NCI-H82 (cell line): Measurements from ENCODE around the gene OR2J2.
"Not testable (repeated sequence)": the region's sequence is repeated elsewhere in the genome, so short reads cannot be mapped to it uniquely, and the experiment has no call there.

ENCODE experiments used
- DNase-seq: peaks from one replicate; lab custom pipeline; 2025; lab: John Stamatoyannopoulos, UW

OR2J2 gene

DNA sequence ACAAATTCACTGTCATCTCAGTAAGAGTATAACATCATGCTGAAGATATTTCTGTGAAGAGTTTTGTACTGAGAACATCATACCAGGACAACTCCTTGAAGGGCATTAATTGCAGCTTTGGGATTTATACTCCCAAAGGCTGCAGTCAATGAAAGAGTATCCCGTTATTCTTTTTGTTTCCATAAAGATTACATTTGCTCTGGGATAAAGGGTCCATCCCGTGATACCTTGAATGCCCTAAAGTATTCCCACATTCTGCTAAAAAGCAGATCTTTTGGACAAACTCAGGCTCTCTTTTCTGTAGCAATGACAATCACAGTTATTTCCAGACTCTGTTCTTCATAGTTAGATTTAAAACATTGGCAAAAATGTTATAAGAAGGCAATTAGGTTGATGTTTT, at the start of gene OR2J2:
TSS of gene OR2J2 (plus strand) at position 301 of the 400 bp plus-strand sequence. CDS start 2,729 bp downstream, outside the sequence.
- not testable (repeated sequence) for DNase-seq

DNA sequence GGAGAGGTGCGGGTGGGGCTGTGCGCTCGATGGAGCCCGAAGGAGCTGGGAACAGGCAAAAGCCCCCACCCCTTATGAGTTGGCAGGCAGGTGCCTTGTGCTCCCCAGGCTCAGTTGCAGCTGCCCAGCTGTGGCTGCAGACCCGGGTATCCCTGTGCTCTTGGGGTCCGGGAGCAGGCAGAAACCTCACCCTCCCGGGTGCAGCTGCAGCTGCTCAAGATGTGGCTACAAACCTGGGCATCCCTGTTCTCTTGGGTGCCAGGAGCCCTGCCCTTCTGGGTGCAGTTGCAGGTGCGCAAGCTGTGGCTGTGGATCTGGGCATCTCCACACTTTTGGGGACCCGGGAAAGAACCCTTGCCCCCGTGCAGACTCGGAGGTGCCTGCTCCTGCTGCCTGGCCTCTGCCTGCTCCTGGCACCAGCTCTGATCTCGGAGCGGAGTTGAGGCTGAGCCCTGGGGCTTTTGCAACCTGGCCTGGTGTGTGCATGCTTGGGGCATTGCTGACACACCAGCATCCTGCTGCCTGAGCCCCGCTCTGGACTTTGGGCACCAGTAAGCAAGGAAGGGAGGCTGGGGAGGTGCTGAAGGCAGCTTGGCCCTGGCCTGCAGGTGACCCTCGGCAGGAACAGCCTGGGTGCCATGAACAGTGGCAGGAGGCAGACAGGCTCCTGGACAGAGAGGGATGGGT, 41.2 kb upstream of the OR2J2 start:
- DNase-seq: no peak

DNA sequence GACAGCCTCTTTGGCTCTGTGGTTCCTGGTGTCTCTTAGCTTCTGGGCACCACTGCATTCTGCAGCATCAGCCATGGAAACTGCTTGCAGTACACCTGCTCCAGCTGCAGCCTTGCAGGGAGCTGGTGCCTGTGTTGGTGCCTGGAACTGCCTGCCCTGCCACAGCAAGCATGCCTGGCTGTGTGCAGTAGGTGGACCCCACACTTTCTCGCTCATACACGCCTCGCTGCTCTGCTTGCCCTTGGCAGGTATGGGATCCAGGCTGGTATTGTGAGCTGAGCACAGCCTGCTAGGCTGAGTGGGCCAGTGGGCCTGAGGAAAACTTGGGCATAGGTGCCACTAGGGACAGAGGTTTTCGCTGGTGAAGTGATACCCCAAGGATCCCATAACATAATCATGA, 40.1 kb upstream of the OR2J2 start:
- DNase-seq: no peak

DNA sequence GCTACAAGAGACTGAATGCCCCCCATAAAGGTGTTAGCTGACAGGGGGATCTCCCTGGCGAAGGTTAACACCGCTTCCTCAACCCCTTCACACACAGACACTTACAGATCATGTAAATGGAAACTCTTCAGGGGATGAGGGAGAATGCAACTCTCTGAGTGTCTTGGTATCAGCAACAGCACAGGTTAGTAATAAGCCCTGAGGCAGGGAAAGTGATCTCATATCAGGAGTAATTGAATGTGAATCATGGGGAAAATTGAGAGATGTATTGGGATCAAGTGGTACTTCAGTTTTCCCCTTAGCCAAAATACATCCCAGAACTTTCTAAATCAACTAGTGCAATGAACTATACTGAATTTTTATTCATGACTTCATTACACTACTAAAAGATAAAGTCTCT, 39.0 kb upstream of the OR2J2 start:
- DNase-seq: no peak

DNA sequence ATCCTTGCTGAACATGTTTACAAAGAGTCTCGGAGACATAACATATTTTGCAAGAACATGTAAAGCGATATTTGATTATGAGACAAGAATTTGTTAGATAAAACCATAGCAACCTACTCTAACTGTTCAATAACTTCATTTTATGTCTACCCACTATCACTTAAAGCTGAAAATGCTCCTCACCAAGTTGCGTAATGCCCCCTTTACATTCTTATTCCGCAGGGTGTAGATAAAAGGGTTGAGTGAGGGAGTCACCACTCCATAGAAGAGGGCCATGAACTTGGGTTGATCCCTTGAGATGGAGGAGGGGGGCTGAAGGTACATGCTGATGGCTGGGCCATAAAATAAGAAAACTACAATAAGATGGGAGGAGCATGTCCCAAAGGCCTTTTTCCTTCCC, 33.0 kb upstream of the OR2J2 start:
- DNase-seq: no peak

DNA sequence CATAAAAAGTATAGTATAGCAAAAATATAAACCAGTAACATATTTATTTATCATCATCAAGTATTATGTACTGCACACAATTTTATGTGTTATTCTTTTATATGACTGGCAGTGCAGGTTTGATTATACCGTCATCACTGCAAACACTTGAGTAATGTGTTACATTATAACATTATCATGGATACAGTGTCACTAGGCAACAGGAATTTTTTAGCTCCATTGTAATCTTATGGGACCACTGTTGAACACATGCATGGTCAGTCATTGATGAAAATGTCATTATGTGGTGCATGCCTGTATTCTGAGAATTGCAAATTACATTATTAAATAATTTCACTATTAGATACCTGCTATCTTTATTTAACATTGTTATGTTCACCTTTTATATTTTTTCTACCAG, 29.1 kb upstream of the OR2J2 start:
- DNase-seq: no peak

DNA sequence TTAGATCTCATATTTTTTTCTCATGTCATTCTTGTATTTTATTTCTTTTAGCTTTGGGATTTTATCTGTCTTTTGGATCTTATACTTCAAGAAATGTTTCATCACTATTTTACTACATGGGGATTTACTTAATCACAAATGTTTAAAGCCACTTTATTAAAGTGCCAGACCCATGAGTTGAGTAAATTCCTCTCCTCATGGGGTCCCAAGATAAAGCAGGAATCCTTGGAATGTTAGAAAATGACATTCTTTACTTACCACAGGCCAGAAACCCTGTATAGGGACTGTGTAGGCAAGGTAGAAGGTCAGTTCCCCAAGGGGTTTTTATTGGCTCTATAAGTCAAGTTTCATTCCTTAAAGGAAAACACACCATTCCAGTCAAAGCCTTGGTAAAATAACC, 28.4 kb upstream of the OR2J2 start:
- no peak for DNase-seq

DNA sequence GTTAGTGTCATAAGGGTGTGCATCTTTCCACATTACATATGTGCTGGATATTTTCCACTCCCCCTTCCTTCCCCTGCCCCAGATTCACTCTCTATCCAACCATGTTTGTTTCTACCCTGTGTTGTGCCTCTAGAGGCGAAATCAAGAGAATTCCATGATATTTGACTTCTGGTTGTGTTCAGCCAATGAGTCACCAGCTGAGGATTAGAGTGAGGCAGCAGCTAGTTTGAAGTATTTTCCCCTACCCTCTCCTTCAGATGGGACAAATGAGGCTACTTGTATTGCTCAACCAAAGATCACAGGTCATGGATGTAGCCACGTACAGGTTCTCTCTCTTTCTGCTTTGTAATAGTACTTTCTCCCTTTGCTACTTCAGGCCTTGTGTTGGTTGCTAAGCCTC, 24.5 kb upstream of the OR2J2 start:
- DNase-seq: no peak

DNA sequence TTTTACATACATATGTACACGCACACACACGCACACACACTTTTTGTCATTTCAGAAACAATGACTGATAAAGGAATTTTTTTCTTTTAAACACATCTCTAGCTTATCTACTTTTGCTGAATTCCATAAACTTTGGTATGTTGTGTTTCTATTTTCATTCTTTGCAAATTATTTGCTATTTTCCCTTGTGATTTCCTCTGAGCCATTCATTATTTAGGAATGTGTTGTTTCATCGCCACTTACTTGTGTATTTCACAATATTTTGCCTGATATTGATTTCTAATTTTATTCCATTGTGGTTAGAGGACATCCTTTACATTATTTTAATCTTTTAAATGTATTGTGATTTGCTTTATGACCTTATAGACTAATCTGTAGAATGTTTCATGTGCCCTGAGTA, 23.6 kb upstream of the OR2J2 start:
- DNase-seq: no peak

DNA sequence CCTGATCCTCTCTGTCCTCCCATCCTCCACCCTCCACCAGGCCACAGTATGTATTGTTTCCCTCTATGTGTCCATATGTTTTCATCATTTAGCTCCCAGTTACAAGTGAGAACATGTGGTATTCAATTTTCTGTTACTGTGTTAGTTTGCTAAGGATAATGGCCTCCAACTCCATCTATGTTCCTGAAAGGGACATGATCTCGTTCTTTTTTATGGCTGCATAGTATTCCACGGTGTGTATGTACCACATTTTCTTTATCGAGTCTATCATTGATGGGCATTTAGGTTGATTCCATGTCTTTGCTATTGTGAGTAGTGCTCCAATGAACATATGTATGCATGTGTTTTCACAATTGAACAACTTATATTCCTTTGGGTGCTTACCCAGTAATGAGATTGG, 21.3 kb upstream of the OR2J2 start:
- DNase-seq: not testable (repeated sequence)

DNA sequence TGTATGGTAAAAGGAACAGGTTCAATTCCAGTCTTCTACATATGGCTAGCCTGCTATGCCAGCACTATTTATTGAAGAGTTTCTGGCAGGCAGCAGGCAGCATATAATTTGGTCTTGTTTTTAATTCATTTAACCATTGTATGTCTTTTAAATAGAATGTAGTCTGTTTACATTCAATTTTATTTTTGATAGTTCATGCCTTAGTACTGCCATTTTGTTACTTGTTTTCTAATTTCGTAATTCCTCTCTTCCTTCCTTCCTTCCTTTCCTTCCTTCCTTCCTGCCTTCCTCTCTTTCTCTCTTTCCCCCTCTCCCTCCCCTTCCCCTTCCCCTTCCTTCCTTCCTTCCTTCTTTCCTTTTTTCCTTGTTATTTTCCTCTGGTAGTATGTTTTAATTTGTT, 17.6 kb upstream of the OR2J2 start:
- DNase-seq: no peak

DNA sequence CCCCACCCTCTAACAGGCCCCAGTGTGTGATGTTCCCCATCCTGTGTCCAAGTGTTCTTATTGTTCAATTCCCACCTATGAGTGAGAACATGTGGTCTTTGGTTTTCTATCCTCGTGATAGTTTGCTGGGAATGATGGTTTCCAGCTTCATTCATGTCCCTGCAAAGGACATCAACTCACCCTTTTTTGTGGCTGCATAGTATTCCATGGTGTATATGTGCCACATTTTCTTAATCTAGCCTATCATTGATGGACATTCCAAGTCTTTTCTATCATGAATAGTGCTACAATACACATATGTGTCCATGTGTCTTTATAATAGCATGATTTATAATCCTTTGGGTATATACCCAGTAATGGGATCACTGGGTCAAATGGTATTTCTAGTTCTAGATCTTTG, 15.5 kb upstream of the OR2J2 start:
- DNase-seq: not testable (repeated sequence)

DNA sequence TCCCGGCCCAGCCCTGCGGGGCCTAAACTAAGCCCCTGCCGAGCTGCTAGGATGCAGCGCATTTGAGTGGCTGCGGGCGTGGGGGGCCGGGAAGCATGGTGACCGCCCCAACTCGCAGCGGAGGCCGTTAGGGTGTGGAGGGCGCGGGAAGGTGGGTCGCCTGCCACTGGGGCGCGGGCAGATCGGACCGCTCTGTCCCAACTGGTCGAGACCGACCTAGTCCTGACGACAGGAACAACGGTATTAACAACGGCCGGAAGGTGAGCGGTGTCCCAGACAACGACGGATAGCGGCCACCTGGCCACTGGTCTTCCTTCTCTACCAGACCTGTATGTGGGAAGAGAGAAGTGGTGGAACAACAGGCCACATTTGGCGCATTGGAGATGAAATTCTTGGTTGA, 10.8 kb upstream of the OR2J2 start:
- DNase-seq: not testable (repeated sequence)

DNA sequence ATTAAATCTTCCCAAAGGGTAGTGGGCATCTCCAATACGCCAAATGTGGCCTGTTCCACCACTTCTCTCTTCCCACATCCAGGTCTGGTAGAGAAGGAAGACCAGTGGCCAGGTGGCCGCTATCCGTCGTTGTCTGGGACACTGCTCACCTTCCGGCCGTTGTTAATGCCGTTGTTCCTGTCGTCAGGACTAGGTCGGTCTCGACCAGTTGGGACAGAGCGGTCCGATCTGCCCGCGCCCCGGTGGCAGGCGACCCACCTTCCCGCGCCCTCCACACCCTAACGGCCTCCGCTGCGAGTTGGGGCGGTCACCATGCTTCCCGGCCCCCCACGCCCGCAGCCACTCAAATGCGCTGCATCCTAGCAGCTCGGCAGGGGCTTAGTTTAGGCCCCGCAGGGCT, 5.1 kb upstream of the OR2J2 start:
- not testable (repeated sequence) for DNase-seq

DNA sequence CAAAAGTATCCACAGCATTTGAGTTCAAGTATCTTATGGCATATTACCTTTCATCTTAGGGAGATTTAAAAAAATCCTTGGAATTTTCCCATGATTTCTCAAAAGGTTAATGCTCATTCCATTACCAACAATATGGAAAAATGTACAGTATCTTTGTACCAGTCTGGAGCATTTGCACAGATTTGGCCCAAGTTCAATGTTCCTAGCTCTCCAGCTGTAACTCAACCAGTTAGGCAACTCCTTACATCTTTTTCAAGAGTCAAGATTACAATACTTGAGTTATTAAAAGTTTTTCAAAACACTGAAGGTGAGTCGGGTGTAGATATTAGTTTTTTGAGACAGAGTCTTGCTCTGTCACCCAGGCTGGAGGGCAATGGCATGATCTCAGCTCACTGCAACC, 1.0 kb downstream of the OR2J2 start:
- DNase-seq: no peak

DNA sequence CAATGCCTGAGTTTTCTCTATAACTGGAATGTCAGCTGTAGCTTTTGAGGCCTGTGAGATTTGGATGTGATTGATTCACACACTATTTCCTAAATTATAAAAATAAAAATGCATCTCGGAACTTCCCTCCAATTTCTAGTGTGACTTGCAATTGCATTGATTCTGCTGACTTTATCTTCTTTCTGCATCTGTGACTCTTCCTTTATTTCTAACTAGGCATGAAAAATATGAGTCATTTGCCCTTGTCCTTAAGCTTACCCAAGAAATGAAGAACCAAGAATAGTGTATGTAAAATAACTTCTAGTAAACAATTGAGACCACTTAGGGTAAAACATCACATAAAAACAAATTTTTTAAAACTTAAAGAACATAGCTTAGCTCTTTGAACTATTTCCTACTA, 12.9 kb downstream of the OR2J2 start:
- no peak for DNase-seq

DNA sequence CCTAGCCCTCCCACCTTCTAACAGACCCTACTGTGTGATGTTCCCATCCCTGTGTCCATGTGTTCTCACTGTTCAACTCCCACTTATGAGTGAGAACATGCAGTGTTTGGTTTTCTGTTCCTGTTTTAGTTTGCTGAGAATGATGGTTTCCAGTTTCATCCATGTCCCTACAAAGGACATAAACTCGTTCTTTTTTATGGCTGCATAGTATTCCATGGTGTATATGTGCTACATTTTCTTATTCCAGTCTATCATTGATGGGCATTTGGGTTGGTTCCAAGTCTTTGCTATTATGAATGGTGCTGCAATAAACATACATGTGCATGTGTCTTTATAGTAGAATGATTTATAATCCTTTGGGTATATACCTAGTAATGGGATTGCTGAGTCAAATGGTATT, 18.0 kb downstream of the OR2J2 start:
- not testable (repeated sequence) for DNase-seq

DNA sequence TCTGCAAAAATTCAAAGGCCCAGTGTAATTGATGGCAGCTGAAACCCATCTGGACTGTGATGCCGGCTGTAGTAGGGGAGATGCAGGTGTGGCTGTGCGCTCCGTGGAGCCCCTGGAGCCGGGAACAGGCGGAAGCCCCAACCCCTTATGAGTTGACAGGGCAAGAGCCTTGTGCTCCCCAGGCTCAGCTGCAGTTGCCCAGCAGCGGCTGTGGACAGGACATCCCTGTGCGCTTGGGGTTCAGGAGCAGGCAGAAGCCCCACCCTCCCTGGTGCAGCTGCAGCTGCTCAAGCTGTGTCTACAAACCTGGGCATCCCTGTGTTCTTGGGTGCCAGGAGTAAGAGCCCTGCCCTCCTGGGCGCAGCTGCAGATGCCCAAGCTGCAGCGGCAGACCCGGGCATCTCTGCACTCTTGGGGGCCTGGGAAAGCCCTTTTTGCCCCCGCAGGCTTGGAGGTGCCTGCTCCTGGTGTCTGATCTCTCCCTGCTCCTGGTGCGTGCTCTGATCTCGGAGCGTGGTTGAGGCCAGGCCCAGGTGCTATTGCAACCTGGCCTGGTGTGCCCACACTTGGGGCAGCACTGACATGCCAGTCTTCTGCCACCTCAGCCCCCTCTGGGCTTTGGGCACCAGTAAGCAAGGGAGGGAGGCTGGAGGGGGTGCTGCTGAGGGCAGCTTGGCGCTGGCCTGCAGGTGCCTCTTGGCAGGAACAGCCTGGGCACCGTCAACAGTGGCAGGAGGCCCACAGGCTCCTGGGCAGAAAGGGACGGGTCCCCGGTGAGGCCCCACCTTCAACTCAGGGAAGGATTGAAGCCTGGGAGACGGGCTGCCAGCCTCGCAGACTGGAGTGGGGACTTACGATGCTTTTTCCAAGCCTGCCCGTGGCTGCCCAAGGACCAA, 30.3 kb downstream of the OR2J2 start:
- no peak for DNase-seq

DNA sequence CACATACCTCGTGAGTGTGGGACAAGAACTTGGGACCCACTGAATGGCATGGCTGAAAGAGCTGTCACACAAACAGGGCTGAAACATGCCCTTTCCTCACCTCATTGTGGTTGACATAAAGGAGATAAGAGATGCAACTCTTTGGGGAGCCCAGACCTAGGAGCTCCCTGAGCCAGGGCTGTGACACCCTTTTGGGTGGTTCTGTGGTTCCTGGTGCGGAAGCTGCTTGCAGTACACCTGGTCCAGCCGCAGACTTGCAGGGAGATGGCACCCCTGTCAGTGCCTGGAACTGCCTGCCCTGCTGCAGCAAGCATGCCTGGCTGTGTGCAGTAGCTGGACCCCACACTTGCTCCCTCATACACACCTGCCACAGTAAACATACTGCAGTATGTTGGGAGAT, 31.3 kb downstream of the OR2J2 start:
- DNase-seq: no peak

DNA sequence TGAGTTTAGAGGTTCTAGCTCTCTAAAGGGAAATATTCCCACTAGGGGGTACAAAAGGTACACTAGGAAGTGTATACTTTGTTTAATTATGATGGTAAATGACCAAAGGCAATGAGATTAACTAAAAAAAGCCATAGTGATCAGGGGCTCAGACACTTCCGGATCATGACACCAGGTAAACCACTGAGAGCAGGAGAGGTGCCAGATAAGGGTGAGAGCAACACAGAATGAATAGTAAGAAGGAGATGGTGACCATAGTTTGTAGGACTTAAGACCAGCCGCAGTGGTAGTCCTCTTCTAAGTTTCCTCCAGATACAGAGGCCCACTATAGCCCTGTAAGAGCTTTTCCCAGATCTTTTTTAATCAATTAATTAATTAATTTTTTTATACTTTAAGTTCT, 40.8 kb downstream of the OR2J2 start:
- DNase-seq: no peak

DNA sequence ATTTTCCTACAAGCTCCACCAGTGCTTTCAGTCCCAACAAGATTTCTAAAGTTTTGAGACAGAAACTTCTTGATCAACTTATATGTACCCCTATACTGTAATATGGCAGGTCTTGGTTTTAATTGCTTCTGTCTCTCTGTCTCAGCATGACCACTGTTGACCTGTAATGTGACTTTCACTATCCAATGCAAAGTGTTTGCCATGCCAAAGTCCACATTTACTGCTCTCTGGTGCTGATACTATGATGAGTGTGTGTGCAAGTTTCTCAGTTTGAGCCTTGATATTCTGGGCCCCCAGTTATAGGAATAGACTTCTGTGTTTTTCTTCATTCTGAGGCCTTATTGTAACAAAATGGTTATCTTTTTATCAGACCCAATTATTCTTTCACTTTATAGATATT, 45.8 kb downstream of the OR2J2 start:
- no peak for DNase-seq

DNA sequence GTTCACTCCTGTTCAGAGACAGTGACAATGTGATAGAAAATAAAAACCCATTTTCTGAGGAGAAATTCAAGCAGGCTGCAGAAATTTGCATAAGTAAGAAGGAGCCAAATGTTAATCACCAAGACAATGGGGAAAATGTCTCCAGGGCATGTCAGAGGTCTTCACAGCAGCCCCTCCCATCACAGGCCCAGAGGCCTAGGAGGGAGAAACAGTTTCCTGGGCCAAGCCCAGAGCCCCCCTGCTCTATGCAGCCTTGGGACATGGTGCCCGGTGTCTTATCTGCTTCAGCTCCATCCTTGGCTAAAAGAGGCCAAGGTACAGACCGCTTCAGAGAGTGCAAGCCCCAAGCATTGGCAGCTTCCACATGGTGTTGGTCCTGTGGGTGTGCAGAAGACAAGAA, 46.5 kb downstream of the OR2J2 start:
- DNase-seq: not testable (repeated sequence)

DNA sequence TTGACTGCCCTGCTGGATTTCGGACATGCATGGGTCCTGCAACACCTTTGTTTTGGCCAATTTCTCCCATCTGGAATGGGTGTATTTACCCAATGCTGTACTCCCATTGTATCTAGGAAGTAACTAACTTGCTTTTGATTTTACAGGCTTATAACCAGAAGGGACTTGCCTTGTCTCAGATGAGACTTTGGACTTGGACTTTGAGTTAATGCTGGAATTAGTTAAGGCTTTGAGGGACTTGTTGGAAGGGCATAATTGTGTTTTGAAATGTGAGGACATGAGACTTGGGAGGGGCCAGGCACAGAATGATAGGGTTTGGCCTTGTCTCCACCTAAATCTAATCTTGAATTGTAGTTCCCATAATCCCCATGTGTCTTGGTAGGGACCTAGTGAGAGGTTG, 47.3 kb downstream of the OR2J2 start:
- not testable (repeated sequence) for DNase-seq
